NCI-H82 treated with DMSO at 0.1 percent for 48 hours (cell line): ENCODE data around the gene ENTPD8.
"Not testable (repeated sequence)": the region's sequence is repeated elsewhere in the genome, so short reads cannot be mapped to it uniquely, and the experiment has no call there.

Source experiments
- DNase-seq: peaks from one replicate; lab custom pipeline; 2025; ENCODE audit not compliant: unreplicated experiment; lab: John Stamatoyannopoulos, UW

Gene ENTPD8

GRCh38 chr9:137459601-137460362 is 18.6 kb upstream of the ENTPD8 start:
- no peak for DNase-seq

GRCh38 chr9:137459152-137459600 is 18.0 kb upstream of the ENTPD8 start, which contains the start of gene NSMF:
Gene NSMF, minus strand, starts transcription at chr9:137459334. Its CDS starts 232 bp downstream, at chr9:137459102.
- DNase-seq, result peak; percentile 57

GRCh38 chr9:137458194-137459151 is 17.3 kb upstream of the ENTPD8 start:
- no peak for DNase-seq

GRCh38 chr9:137457406-137458193 is 16.4 kb upstream of the ENTPD8 start:
- DNase-seq, result no peak

GRCh38 chr9:137456864-137457405 is 15.8 kb upstream of the ENTPD8 start:
- no peak for DNase-seq

- no peak for DNase-seq
These were observed 15.1 kb upstream of the ENTPD8 start for GRCh38 chr9:137456061-137456863.

GRCh38 chr9:137455359-137455991 is 14.3 kb upstream of the ENTPD8 start:
- no peak for DNase-seq

GRCh38 chr9:137454597-137455358 is 13.6 kb upstream of the ENTPD8 start:
- no peak for DNase-seq

- no peak for DNase-seq
These were observed 13.0 kb upstream of the ENTPD8 start for GRCh38 chr9:137454145-137454596.

- no peak for DNase-seq
These were observed 12.5 kb upstream of the ENTPD8 start for GRCh38 chr9:137453643-137454081.

GRCh38 chr9:137452761-137453642 is 11.8 kb upstream of the ENTPD8 start:
- DNase-seq, result no peak

- no peak for DNase-seq
These were observed 11.0 kb upstream of the ENTPD8 start for GRCh38 chr9:137452006-137452760.

GRCh38 chr9:137451264-137452005 is 10.3 kb upstream of the ENTPD8 start:
- not testable (repeated sequence) for DNase-seq

GRCh38 chr9:137450539-137451222 is 9.5 kb upstream of the ENTPD8 start:
- DNase-seq, result not testable (repeated sequence)

GRCh38 chr9:137449931-137450538 is 8.9 kb upstream of the ENTPD8 start:
- DNase-seq, result no peak
